Testis (tissue), 3 donors: Measurements from ENCODE around the gene MAGEF1. TPM values are rescaled to one million over a fixed set of nuclear protein-coding genes. Genes with fewer than 3 reads are reported as not detected.
"Not testable (repeated sequence)": the region's sequence is repeated elsewhere in the genome, so short reads cannot be mapped to it uniquely, and the experiment has no call there.

Source experiments
- DNase-seq: peaks from one replicate; pipeline ENCODE4 v3.0.0-alpha.2; 2019
- H3K27ac ChIP-seq, 2 donors: fragments of 200-600 bp; sonication (generic); one replicate each; pipeline ENCODE4 v1.5.1; 2019
- H3K27me3 ChIP-seq: fragments of 200-600 bp; sonication (generic); one replicate; pipeline ENCODE4 v1.5.1; 2019
- H3K36me3 ChIP-seq: fragments of 200-600 bp; sonication (generic); one replicate; pipeline ENCODE4 v1.5.1; 2017; ENCODE audit warnings: low read depth; ENCODE audit errors: missing control alignments
- H3K4me1 ChIP-seq: fragments of 200-600 bp; sonication (generic); one replicate; pipeline ENCODE4 v1.5.1; 2019
- H3K4me3 ChIP-seq, 2 donors: fragments of 200-600 bp; sonication (generic); one replicate each; pipeline ENCODE4 v1.5.1; 2017 to 2019
- H3K9me3 ChIP-seq: fragments of 200-600 bp; sonication (generic); one replicate; pipeline ENCODE4 v1.5.1; 2017
- CTCF ChIP-seq, 3 experiments: fragments of 450-650 bp in 2 of 3; fragments of 200-600 bp in 1 of 3; sonication (generic) in 1 of 3; IDR thresholded peaks; one replicate each; pipeline ENCODE4 v1.5.1; 2016 to 2019; ENCODE audit warnings: antibody characterized with exemption in 3 of 3, mild to moderate bottlenecking in 2 of 3, moderate library complexity in 1 of 3
- POLR2A ChIP-seq: fragments of 450-650 bp; IDR thresholded peaks from one replicate; pipeline ENCODE4 v1.6.1; 2017; ENCODE audit warnings: antibody characterized with exemption, mild to moderate bottlenecking, moderate library complexity
- WGBS, 2 donors: methylation state at CpG; one replicate each; pipeline ENCODE4 v1.1.5; 2018; 5-methylcytosine and 5-hydroxymethylcytosine counted together
- intact Hi-C: fragments of 100-400 bp; cut with DNase I; formaldehyde crosslinking; loops from one replicate; pipeline ENCODE4 v1.15.1; 2023; ENCODE audit warnings: low total_unique reads
- polyA plus RNA-seq: library from polyadenylated mRNA; stranded (reverse); fragments of 350-450 nt; fragmentation: Illumina TruSeq; extraction: RNeasy Lipid Tissue Mini Kit (QIAGEN cat#74804); gene quantifications from one replicate; pipeline ENCODE4 v1.2.3, GENCODE V29; 2014; ENCODE audit warnings: low read depth, low replicate concordance; ENCODE audit not compliant: insufficient read depth
- total RNA-seq, 2 donors: library from RNA; depleted of rRNA; stranded (reverse); fragments of >200 nt; gene quantifications; one replicate each; pipeline ENCODE4 v1.2.3, GENCODE V29; 2016

Gene MAGEF1
- total and polyA plus RNA-seq, 3 donors from 2014 or later: 22.8 to 33.5 (median 25.1) TPM

GRCh38 chr3:184731786-184732537 is 20.1 kb upstream of the MAGEF1 start:
- no peak overlapping the region for H3K4me3 ChIP-seq
- no peak overlapping the region for H3K27ac ChIP-seq
- intact Hi-C loops: no loop called here
- DNase-seq: no peak
- no peaks in the 10 kb centered on the region for H3K36me3 ChIP-seq
- no peaks in the 10 kb centered on the region for H3K27me3 ChIP-seq
- no peaks in the 10 kb centered on the region for H3K9me3 ChIP-seq
- no peaks in the 10 kb centered on the region for H3K4me1 ChIP-seq
- TF ChIP-seq POLR2A: no peak
- TF ChIP-seq CTCF (IDR thresholded peaks at IDR 0.05): no peak
- WGBS, 2 donors: 74 to 84% methylated on average over 11 of the region's 11 CpGs

- 79 to 83% methylated on average over 2 of the region's 2 CpGs for WGBS, 2 donors
- H3K27me3 ChIP-seq: no peaks in the 10 kb centered on the region
- H3K27ac ChIP-seq: no peak overlapping the region
- TF ChIP-seq POLR2A (no peak), CTCF (IDR thresholded peaks at IDR 0.05) (no peak)
- H3K36me3 ChIP-seq: no peaks in the 10 kb centered on the region
- no peak for DNase-seq
- intact Hi-C loops: no loop called here
- no peaks in the 10 kb centered on the region for H3K9me3 ChIP-seq
- no peak overlapping the region for H3K4me3 ChIP-seq
- H3K4me1 ChIP-seq: no peaks in the 10 kb centered on the region
These were observed 19.1 kb upstream of the MAGEF1 start for GRCh38 chr3:184730924-184731323.

- H3K9me3 ChIP-seq, H3K36me3 ChIP-seq, H3K27ac ChIP-seq, H3K4me3 ChIP-seq, H3K27me3 ChIP-seq, DNase-seq, H3K4me1 ChIP-seq, intact Hi-C loops: not testable (repeated sequence)
- 94% methylated on average over 12 to 14 of the region's 14 CpGs for WGBS, 2 donors
These were observed 17.3 kb upstream of the MAGEF1 start for GRCh38 chr3:184729154-184729553.

- Histone ChIP-seq H3K27ac (no peak overlapping the region), H3K36me3 (no peaks in the 10 kb centered on the region), H3K4me3 (no peak overlapping the region), H3K9me3 (no peaks in the 10 kb centered on the region), H3K27me3 (no peaks in the 10 kb centered on the region), H3K4me1 (no peaks in the 10 kb centered on the region)
- TF ChIP-seq POLR2A (no peak), CTCF (IDR thresholded peaks at IDR 0.05) (no peak)
- DNase-seq: no peak
- whole genome bisulfite sequencing, 2 donors: 81 to 83% methylated on average over 6 of the region's 6 CpGs
- intact Hi-C loops: no loop called here
These were observed 16.2 kb upstream of the MAGEF1 start for GRCh38 chr3:184728010-184728527.

- DNase-seq: peak; percentile 76
- intact Hi-C loops: no loop called here
- WGBS, 2 donors: 35 to 42% methylated on average over 10 of the region's 10 CpGs
- no peaks in the 10 kb centered on the region for H3K27me3 ChIP-seq
- TF ChIP-seq POLR2A (no peak), CTCF (IDR thresholded peaks at IDR 0.05) (peak; percentile 62 to 74 (median 66))
- H3K36me3 ChIP-seq: no peaks in the 10 kb centered on the region
- H3K27ac ChIP-seq: no peak overlapping the region
- no peak overlapping the region for H3K4me3 ChIP-seq
- H3K4me1 ChIP-seq: no peaks in the 10 kb centered on the region
- no peaks in the 10 kb centered on the region for H3K9me3 ChIP-seq
These were observed 15.6 kb upstream of the MAGEF1 start for GRCh38 chr3:184727357-184728009.
